SK-N-SH (cell line): ENCODE results near the gene NUAK1. TPM values are rescaled to one million over a fixed set of nuclear protein-coding genes. Genes with fewer than 3 reads are reported as not detected.

ENCODE experiments used
- CTCF ChIA-PET: fragments of 300-600, 350-600 bp; formaldehyde crosslinking; extraction: SDS; loops from one replicate; lab custom pipeline; 2021; lab: Yijun Ruan, JAX
- POLR2A ChIA-PET: fragments of 350-600 bp; sonication (Branson Sonifier 250); formaldehyde crosslinking; extraction: SDS; loops from one replicate; lab custom pipeline; 2020; ENCODE audit warnings: antibody characterized with exemption, inconsistent platforms; lab: Yijun Ruan, JAX
- DNase-seq: peaks from one replicate; pipeline ENCODE4 v3.0.0; 2012
- H2AFZ ChIP-seq: fragments of 200-600 bp; sonication (generic); 2 replicates; pipeline ENCODE4 v1.8.1; 2016; ENCODE audit warnings: antibody characterized with exemption, mild to moderate bottlenecking, low read depth
- H3F3A ChIP-seq: fragments of 200-600 bp; sonication (generic); replicated peaks from 2 replicates; pipeline ENCODE3; 2016; ENCODE audit warnings: antibody characterized with exemption, mild to moderate bottlenecking; ENCODE audit not compliant: insufficient read depth
- H3K27ac ChIP-seq, 2 experiments: fragments of 200-500 bp in 1 of 2; fragments of 200-600 bp in 1 of 2; sonication (Bioruptor generic) in 1 of 2; sonication (generic), shearing (Covaris generic) in 1 of 2; 2 replicates each; pipeline versions ENCODE4 v1.5.1 to v1.6.1; 2014 to 2016; ENCODE audit warnings: low read depth in 2 of 2, inconsistent platforms in 1 of 2, low read length in 1 of 2, mild to moderate bottlenecking in 1 of 2, mixed read lengths in 1 of 2
- H3K27me3 ChIP-seq: fragments of 200-600 bp; sonication (generic), shearing (Covaris generic); 2 replicates; pipeline ENCODE4 v1.6.1; 2016; ENCODE audit warnings: mixed run types; ENCODE audit not compliant: insufficient read depth
- H3K36me3 ChIP-seq, 2 experiments: fragments of 200-500 bp in 1 of 2; fragments of 200-600 bp in 1 of 2; sonication (Bioruptor generic) in 1 of 2; sonication (generic) in 1 of 2; replicated peaks in 1 of 2; 2 replicates each; pipeline versions ENCODE3 to v1.5.1; 2014 to 2016; ENCODE audit warnings: low read length in 1 of 2, mild to moderate bottlenecking in 1 of 2; ENCODE audit not compliant: insufficient read depth in 2 of 2, control insufficient read depth in 1 of 2
- H3K4me1 ChIP-seq, 2 experiments: fragments of 200-500 bp in 1 of 2; fragments of 200-600 bp in 1 of 2; sonication (Bioruptor generic) in 1 of 2; sonication (generic), shearing (Covaris generic) in 1 of 2; 2 replicates each; pipeline versions ENCODE4 v1.5.1 to v1.6.1; 2014 to 2016; ENCODE audit warnings: low read depth in 1 of 2, low read length in 1 of 2, mixed run types in 1 of 2; ENCODE audit not compliant: insufficient read depth in 2 of 2, control insufficient read depth in 1 of 2
- H3K4me2 ChIP-seq: fragments of 200-600 bp; sonication (generic), shearing (Covaris generic); 2 replicates; pipeline ENCODE4 v1.6.1; 2017; ENCODE audit warnings: mixed run types
- H3K4me3 ChIP-seq, 2 experiments: fragments of 200-500 bp in 1 of 2; fragments of 200-600 bp in 1 of 2; sonication (Bioruptor generic) in 1 of 2; sonication (generic), shearing (Covaris generic) in 1 of 2; 2 replicates each; pipeline versions ENCODE4 v1.5.1 to v1.8.1; 2014 to 2016; ENCODE audit warnings: low read depth in 2 of 2, inconsistent platforms in 1 of 2, low read length in 1 of 2, mild to moderate bottlenecking in 1 of 2, mixed read lengths in 1 of 2, moderate library complexity in 1 of 2
- H3K79me2 ChIP-seq: fragments of 200-600 bp; sonication (generic); 2 replicates; pipeline ENCODE4 v1.8.1; 2017; ENCODE audit warnings: mild to moderate bottlenecking; ENCODE audit not compliant: insufficient read depth
- H3K9ac ChIP-seq: fragments of 200-600 bp; sonication (generic); 2 replicates; pipeline ENCODE4 v1.6.1; 2017; ENCODE audit warnings: mixed run types
- H3K9me2 ChIP-seq: fragments of 200-600 bp; sonication (generic); 2 replicates; pipeline ENCODE4 v1.6.1; 2017; ENCODE audit warnings: mixed run types
- H3K9me3 ChIP-seq: fragments of 200-600 bp; sonication (generic); 2 replicates; pipeline ENCODE4 v1.6.1; 2017; ENCODE audit warnings: mixed run types, mild to moderate bottlenecking, moderate library complexity
- H4K20me1 ChIP-seq: fragments of 200-600 bp; sonication (generic); 2 replicates; pipeline ENCODE4 v1.6.1; 2017; ENCODE audit warnings: mild to moderate bottlenecking, mixed run types; ENCODE audit not compliant: insufficient read depth
- CHD2 ChIP-seq: fragments of 150-350 bp; IDR thresholded peaks from 2 replicates; pipeline ENCODE4 v1.6.1; 2018; ENCODE audit warnings: low read length; ENCODE audit not compliant: partially characterized antibody
- ELF1 ChIP-seq: IDR thresholded peaks from 2 replicates; pipeline ENCODE4 v1.4.0; 2012
- EZH2phosphoT487 ChIP-seq: fragments of 200-600 bp; sonication (generic); IDR thresholded peaks from 2 replicates; pipeline ENCODE4 v1.6.1; 2017; ENCODE audit warnings: low read depth, mixed run types, mild to moderate bottlenecking, antibody characterized with exemption, moderate library complexity, borderline replicate concordance
- JUND ChIP-seq: IDR thresholded peaks from 2 replicates; pipeline ENCODE4 v1.4.0; 2012
- MEF2A ChIP-seq: IDR thresholded peaks from 2 replicates; pipeline ENCODE4 v1.4.0; 2012; ENCODE audit warnings: low read depth, borderline replicate concordance
- NFIC ChIP-seq: IDR thresholded peaks from 2 replicates; pipeline ENCODE4 v1.4.0; 2012; ENCODE audit warnings: borderline replicate concordance
- NRF1 ChIP-seq: IDR thresholded peaks from 2 replicates; pipeline ENCODE4 v1.6.1; 2012; ENCODE audit warnings: low read depth, mild to moderate bottlenecking, low read length
- POLR2AphosphoS5 ChIP-seq: IDR thresholded peaks from 2 replicates; pipeline ENCODE4 v1.6.1; 2012; ENCODE audit warnings: low read depth, low read length
- RCOR1 ChIP-seq: fragments of 150-350 bp; IDR thresholded peaks from 2 replicates; pipeline ENCODE4 v1.6.1; 2017; ENCODE audit warnings: antibody characterized with exemption, low read length
- RFX5 ChIP-seq: IDR thresholded peaks from 2 replicates; pipeline ENCODE4 v1.6.1; 2012; ENCODE audit warnings: mild to moderate bottlenecking, improper control_type of control experiment, low read length
- RXRA ChIP-seq: IDR thresholded peaks from 2 replicates; pipeline ENCODE4 v1.4.0; 2012; ENCODE audit warnings: low read depth, mild to moderate bottlenecking, borderline replicate concordance
- TCF12 ChIP-seq: IDR thresholded peaks from 2 replicates; pipeline ENCODE4 v1.4.0; 2012
- TEAD4 ChIP-seq: IDR thresholded peaks from 2 replicates; pipeline ENCODE4 v1.4.0; 2012; ENCODE audit warnings: mild to moderate bottlenecking, borderline replicate concordance; ENCODE audit not compliant: insufficient read depth
- WGBS: methylation state at CpG from one replicate; pipeline ENCODE4 v1.1.6; 2017; ENCODE audit warnings: low lambda C conversion rate; 5-methylcytosine and 5-hydroxymethylcytosine counted together
- polyA plus RNA-seq, 3 experiments: library from polyadenylated mRNA; depleted of rRNA; stranded (reverse); fragments of >200 nt; gene quantifications; 2 replicates each; pipeline ENCODE4 v1.2.3, GENCODE V29; 2012
- TF ChIP-seq, protein P1 (sequence below): IDR thresholded peaks from 2 replicates; pipeline ENCODE4; 2012
- TF ChIP-seq, protein P2 (sequence below): IDR thresholded peaks from 2 replicates; pipeline ENCODE4 v1.4.0; 2012; ENCODE audit warnings: low read depth, borderline replicate concordance
- TF ChIP-seq, protein P3 (sequence below): IDR thresholded peaks from 2 replicates; pipeline ENCODE4 v1.6.1; 2012; ENCODE audit warnings: mild to moderate bottlenecking, low read depth, low read length, moderate library complexity
- TF ChIP-seq, protein P4 (sequence below): IDR thresholded peaks from 2 replicates; pipeline ENCODE4 v1.4.0; 2012; ENCODE audit warnings: low read depth, borderline replicate concordance
- TF ChIP-seq, protein P5 (sequence below): fragments of 200-600 bp; sonication (generic); IDR thresholded peaks from 2 replicates; pipeline ENCODE4 v1.6.1; 2017; ENCODE audit warnings: antibody characterized with exemption, mild to moderate bottlenecking, moderate library complexity
- TF ChIP-seq, protein P6 (sequence below): fragments of 150-350 bp; IDR thresholded peaks from 2 replicates; pipeline ENCODE4 v1.6.1; 2016; ENCODE audit warnings: mild to moderate bottlenecking, low read depth, low read length
- TF ChIP-seq, protein P7 (sequence below): IDR thresholded peaks from 2 replicates; pipeline ENCODE4 v1.4.0; 2012; ENCODE audit warnings: low read depth

The NUAK1 gene
- polyA plus RNA-seq, 1 of the 3 experiments (the other 2 are of a cell fraction) = 8.1 TPM

DNA sequence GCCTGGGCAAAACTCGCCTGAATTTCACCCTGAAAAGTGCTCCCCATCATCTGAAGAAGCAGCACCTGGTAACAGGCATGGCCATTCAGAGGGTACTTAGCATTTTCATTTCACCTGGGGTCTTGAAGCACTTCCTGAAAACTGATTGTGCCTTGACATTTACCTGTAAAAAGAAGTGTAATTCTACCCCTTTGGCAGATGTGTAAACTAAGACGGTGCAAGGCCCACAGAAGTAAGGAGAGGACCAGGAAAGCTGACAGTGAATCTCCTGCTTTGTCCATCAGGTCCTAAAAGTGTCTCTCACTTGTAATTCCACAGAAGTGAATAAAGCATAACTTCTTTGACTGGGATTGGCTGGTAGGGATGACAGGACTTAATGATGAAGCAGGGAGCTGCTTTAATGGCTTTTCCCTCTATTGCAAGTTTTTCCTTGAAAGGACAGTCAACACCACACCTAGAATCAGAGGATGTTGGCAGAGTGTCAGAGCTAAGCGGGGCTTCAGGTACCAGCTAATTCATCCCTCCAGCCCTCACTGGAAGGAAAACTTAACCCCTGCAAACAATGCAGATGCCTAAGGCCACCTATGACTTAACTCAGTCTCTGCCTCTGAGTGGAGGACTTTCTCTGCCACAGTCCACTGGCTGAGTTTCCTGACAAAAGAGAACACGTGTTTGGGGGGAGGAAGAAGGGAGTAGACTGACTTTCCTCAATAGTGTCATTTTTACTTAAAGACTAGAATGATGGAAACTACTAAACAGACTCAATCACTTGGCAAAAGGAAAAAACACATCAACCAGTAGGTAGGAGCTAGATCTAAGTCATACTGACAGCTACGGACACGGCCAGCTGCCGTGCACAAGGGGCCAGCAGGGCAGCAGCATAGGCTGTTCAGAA is 74.7 kb downstream of the NUAK1 start:
- CTCF ChIA-PET = interaction anchor here (1.5 kb wide), 1 partner anchor 358 kb away, joined by 4 read pairs; no protein-coding TSS in a partner anchor
- H3K36me3 ChIP-seq = peaks cover 44 to 47% of the 10 kb centered on the region in 2 experiments
- no peak overlapping the region for H2AFZ ChIP-seq

More for the DNA sequence above, 74.7 kb downstream of the NUAK1 start:
- H3K9me2 ChIP-seq = no peaks in the 10 kb centered on the region
- no peak overlapping the region for H3K4me2 ChIP-seq
- peaks cover 8% of the 10 kb centered on the region; the same call in 1 of the 2 replicates for H3K79me2 ChIP-seq
- H4K20me1 ChIP-seq = no peaks in the 10 kb centered on the region
- H3K27me3 ChIP-seq = no peaks in the 10 kb centered on the region
- TF ChIP-seq TEAD4 (no peak), NRF1 (no peak), RCOR1 (no peak), CHD2 (no peak), RXRA (no peak), RFX5 (no peak), MEF2A (no peak), TCF12 (no peak), EZH2phosphoT487 (no peak), ELF1 (no peak), POLR2AphosphoS5 (no peak), JUND (no peak), NFIC (no peak)
- TF ChIP-seq, protein P1, sequence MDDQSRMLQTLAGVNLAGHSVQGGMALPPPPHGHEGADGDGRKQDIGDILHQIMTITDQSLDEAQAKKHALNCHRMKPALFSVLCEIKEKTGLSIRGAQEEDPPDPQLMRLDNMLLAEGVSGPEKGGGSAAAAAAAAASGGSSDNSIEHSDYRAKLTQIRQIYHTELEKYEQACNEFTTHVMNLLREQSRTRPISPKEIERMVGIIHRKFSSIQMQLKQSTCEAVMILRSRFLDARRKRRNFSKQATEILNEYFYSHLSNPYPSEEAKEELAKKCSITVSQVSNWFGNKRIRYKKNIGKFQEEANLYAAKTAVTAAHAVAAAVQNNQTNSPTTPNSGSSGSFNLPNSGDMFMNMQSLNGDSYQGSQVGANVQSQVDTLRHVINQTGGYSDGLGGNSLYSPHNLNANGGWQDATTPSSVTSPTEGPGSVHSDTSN = no peak
- TF ChIP-seq, protein P2, sequence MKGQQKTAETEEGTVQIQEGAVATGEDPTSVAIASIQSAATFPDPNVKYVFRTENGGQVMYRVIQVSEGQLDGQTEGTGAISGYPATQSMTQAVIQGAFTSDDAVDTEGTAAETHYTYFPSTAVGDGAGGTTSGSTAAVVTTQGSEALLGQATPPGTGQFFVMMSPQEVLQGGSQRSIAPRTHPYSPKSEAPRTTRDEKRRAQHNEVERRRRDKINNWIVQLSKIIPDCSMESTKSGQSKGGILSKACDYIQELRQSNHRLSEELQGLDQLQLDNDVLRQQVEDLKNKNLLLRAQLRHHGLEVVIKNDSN = no peak
- TF ChIP-seq, protein P3, sequence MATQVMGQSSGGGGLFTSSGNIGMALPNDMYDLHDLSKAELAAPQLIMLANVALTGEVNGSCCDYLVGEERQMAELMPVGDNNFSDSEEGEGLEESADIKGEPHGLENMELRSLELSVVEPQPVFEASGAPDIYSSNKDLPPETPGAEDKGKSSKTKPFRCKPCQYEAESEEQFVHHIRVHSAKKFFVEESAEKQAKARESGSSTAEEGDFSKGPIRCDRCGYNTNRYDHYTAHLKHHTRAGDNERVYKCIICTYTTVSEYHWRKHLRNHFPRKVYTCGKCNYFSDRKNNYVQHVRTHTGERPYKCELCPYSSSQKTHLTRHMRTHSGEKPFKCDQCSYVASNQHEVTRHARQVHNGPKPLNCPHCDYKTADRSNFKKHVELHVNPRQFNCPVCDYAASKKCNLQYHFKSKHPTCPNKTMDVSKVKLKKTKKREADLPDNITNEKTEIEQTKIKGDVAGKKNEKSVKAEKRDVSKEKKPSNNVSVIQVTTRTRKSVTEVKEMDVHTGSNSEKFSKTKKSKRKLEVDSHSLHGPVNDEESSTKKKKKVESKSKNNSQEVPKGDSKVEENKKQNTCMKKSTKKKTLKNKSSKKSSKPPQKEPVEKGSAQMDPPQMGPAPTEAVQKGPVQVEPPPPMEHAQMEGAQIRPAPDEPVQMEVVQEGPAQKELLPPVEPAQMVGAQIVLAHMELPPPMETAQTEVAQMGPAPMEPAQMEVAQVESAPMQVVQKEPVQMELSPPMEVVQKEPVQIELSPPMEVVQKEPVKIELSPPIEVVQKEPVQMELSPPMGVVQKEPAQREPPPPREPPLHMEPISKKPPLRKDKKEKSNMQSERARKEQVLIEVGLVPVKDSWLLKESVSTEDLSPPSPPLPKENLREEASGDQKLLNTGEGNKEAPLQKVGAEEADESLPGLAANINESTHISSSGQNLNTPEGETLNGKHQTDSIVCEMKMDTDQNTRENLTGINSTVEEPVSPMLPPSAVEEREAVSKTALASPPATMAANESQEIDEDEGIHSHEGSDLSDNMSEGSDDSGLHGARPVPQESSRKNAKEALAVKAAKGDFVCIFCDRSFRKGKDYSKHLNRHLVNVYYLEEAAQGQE = no peak
- TF ChIP-seq, protein P4, sequence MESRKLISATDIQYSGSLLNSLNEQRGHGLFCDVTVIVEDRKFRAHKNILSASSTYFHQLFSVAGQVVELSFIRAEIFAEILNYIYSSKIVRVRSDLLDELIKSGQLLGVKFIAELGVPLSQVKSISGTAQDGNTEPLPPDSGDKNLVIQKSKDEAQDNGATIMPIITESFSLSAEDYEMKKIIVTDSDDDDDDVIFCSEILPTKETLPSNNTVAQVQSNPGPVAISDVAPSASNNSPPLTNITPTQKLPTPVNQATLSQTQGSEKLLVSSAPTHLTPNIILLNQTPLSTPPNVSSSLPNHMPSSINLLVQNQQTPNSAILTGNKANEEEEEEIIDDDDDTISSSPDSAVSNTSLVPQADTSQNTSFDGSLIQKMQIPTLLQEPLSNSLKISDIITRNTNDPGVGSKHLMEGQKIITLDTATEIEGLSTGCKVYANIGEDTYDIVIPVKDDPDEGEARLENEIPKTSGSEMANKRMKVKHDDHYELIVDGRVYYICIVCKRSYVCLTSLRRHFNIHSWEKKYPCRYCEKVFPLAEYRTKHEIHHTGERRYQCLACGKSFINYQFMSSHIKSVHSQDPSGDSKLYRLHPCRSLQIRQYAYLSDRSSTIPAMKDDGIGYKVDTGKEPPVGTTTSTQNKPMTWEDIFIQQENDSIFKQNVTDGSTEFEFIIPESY = no peak
- TF ChIP-seq, protein P5, sequence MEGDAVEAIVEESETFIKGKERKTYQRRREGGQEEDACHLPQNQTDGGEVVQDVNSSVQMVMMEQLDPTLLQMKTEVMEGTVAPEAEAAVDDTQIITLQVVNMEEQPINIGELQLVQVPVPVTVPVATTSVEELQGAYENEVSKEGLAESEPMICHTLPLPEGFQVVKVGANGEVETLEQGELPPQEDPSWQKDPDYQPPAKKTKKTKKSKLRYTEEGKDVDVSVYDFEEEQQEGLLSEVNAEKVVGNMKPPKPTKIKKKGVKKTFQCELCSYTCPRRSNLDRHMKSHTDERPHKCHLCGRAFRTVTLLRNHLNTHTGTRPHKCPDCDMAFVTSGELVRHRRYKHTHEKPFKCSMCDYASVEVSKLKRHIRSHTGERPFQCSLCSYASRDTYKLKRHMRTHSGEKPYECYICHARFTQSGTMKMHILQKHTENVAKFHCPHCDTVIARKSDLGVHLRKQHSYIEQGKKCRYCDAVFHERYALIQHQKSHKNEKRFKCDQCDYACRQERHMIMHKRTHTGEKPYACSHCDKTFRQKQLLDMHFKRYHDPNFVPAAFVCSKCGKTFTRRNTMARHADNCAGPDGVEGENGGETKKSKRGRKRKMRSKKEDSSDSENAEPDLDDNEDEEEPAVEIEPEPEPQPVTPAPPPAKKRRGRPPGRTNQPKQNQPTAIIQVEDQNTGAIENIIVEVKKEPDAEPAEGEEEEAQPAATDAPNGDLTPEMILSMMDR = no peak
- TF ChIP-seq, protein P6, sequence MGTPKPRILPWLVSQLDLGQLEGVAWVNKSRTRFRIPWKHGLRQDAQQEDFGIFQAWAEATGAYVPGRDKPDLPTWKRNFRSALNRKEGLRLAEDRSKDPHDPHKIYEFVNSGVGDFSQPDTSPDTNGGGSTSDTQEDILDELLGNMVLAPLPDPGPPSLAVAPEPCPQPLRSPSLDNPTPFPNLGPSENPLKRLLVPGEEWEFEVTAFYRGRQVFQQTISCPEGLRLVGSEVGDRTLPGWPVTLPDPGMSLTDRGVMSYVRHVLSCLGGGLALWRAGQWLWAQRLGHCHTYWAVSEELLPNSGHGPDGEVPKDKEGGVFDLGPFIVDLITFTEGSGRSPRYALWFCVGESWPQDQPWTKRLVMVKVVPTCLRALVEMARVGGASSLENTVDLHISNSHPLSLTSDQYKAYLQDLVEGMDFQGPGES = no peak
- TF ChIP-seq, protein P7, sequence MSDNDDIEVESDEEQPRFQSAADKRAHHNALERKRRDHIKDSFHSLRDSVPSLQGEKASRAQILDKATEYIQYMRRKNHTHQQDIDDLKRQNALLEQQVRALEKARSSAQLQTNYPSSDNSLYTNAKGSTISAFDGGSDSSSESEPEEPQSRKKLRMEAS = no peak
- H3K4me3 ChIP-seq = no peak overlapping the region
- H3K9me3 ChIP-seq = no peaks in the 10 kb centered on the region
- H3K4me1 ChIP-seq = peaks cover 0 to 2% of the 10 kb centered on the region in 2 experiments; a peak in 1 of 4 replicates
- H3K27ac ChIP-seq = no peak overlapping the region
- 86% methylated on average over 7 of the region's 7 CpGs for WGBS
- H3F3A ChIP-seq = peaks cover 40% of the 10 kb centered on the region
- no peak overlapping the region for H3K9ac ChIP-seq
- POLR2A ChIA-PET = no interaction called here
- no peak for DNase-seq
